Putamen (tissue), 1 donor: ENCODE data around the gene ERC2.

Experiments
- DNase-seq: peaks from one replicate; pipeline ENCODE4 v3.0.0-alpha.2; 2016; ENCODE audit warnings: low spot score

The ERC2 gene

GRCh38 chr3:55746808-55747413 is 721.4 kb downstream of the ERC2 start:
- DNase-seq = no peak

GRCh38 chr3:55742832-55743136 is 725.5 kb downstream of the ERC2 start:
- no peak for DNase-seq

GRCh38 chr3:55742022-55742831 is 726.0 kb downstream of the ERC2 start:
- DNase-seq = no peak

GRCh38 chr3:55737186-55737585 is 731.1 kb downstream of the ERC2 start:
- no peak for DNase-seq

- DNase-seq = no peak
Measured at GRCh38 chr3:55735976-55736375, 732.3 kb downstream of the ERC2 start.

- no peak for DNase-seq
Measured at GRCh38 chr3:55731741-55732140, 736.5 kb downstream of the ERC2 start.

- no peak for DNase-seq
Measured at GRCh38 chr3:55729546-55729945, 738.7 kb downstream of the ERC2 start.

- no peak for DNase-seq
Measured at GRCh38 chr3:55728461-55729100, 739.7 kb downstream of the ERC2 start.

GRCh38 chr3:55726501-55726775 is 741.8 kb downstream of the ERC2 start:
- DNase-seq = no peak

- DNase-seq = no peak
Measured at GRCh38 chr3:55725681-55726500, 742.4 kb downstream of the ERC2 start.

- no peak for DNase-seq
Measured at GRCh38 chr3:55724821-55725220, 743.4 kb downstream of the ERC2 start.

- DNase-seq = no peak
Measured at GRCh38 chr3:55724407-55724784, 743.9 kb downstream of the ERC2 start.

GRCh38 chr3:55723653-55724406 is 744.4 kb downstream of the ERC2 start:
- no peak for DNase-seq

GRCh38 chr3:55721716-55722484 is 746.4 kb downstream of the ERC2 start:
- no peak for DNase-seq

GRCh38 chr3:55720614-55721013 is 747.7 kb downstream of the ERC2 start:
- DNase-seq = no peak

- DNase-seq = no peak
Measured at GRCh38 chr3:55719508-55719907, 748.8 kb downstream of the ERC2 start.

GRCh38 chr3:55719006-55719405 is 749.3 kb downstream of the ERC2 start:
- no peak for DNase-seq

GRCh38 chr3:55718521-55718921 is 749.7 kb downstream of the ERC2 start:
- DNase-seq = no peak

GRCh38 chr3:55718074-55718473 is 750.2 kb downstream of the ERC2 start:
- DNase-seq = no peak

- no peak for DNase-seq
Measured at GRCh38 chr3:55717481-55717880, 750.8 kb downstream of the ERC2 start.

- no peak for DNase-seq
Measured at GRCh38 chr3:55716611-55717225, 751.5 kb downstream of the ERC2 start.
